ENCODE measurements around the gene RRP12. TPM values are rescaled to one million over a fixed set of nuclear protein-coding genes. Genes with fewer than 3 reads are reported as not detected.

Gene RRP12
- total and polyA plus RNA-seq, 2 of the 4 experiments (the other 2 are of a cell fraction) = 21.5 to 23.3 TPM

- peaks cover 16% of the 10 kb centered on the region for H3K4me1 ChIP-seq (ENCODE audit: control insufficient read depth, insufficient read depth, low read length)
- no peak overlapping the region for H3K9ac ChIP-seq (ENCODE audit: low read depth, low read length)
- H3K36me3 ChIP-seq (ENCODE audit: control insufficient read depth, insufficient read depth, low read length) = no peaks in the 10 kb centered on the region
- H3K9me3 ChIP-seq (ENCODE audit: control insufficient read depth, insufficient read depth, low read length) = no peaks in the 10 kb centered on the region
- H4K5ac ChIP-seq (ENCODE audit: low read depth, low read length) = no peak overlapping the region
- H3K4me3 ChIP-seq (ENCODE audit: insufficient read depth, low read depth, low read length) = no peak overlapping the region
- no peak overlapping the region for H2AK9ac ChIP-seq (replicated peaks; ENCODE audit: low read depth, low read length, poor library complexity)
- CTCF ChIA-PET = no interaction called here
- H2BK120ac ChIP-seq (ENCODE audit: low read depth, low read length) = no peak overlapping the region
- no peak for ATAC-seq (ENCODE audit: low read depth)
- H2BK20ac ChIP-seq (ENCODE audit: low read depth, low read length) = no peak overlapping the region
- peaks cover 15 to 35% of the 10 kb centered on the region in 2 experiments for H3K79me1 ChIP-seq (ENCODE audit: low read depth in 1 of 2, low read length in 2 of 2)
- no peak overlapping the region for H4K8ac ChIP-seq (ENCODE audit: low read depth in 2 of 2, low read length in 2 of 2)
- H3K18ac ChIP-seq (ENCODE audit: low read depth, low read length) = no peak overlapping the region
- H2BK15ac ChIP-seq (ENCODE audit: low read depth, low read length) = no peak overlapping the region
- 100% methylated on average over 1 of the region's 5 CpGs; no CpG with 5 or more reads in 1 of the 2 experiments for WGBS, 2 experiments (ENCODE audit: extremely low coverage in 2 of 2, insufficient read length in 1 of 2)
- TF ChIP-seq MAZ (IDR thresholded peaks at IDR 0.05; ENCODE audit: borderline replicate concordance, low read depth, low read length) (no peak), CEBPB (IDR thresholded peaks at IDR 0.05; ENCODE audit: low read depth, low read length) (no peak), ELK1 (IDR thresholded peaks at IDR 0.05; ENCODE audit: borderline replicate concordance, low read depth, low read length) (no peak), CHD1 (IDR thresholded peaks at IDR 0.05; ENCODE audit: low read depth, low read length) (no peak), FOS (IDR thresholded peaks at IDR 0.05; ENCODE audit: low read depth, low read length) (no peak), MAFK (IDR thresholded peaks at IDR 0.05; ENCODE audit: low read depth, low read length) (no peak), RCOR1 (IDR thresholded peaks at IDR 0.05; ENCODE audit: insufficient replicate concordance, low read length) (no peak), BHLHE40 (IDR thresholded peaks at IDR 0.05; ENCODE audit: low read depth, low read length) (no peak), NFE2L2 (IDR thresholded peaks at IDR 0.05; ENCODE audit: low read depth, low read length) (no peak), RAD21 (IDR thresholded peaks at IDR 0.05; ENCODE audit: low read length) (no peak), POLR2A (IDR thresholded peaks at IDR 0.05; ENCODE audit: low read depth, low read length) (no peak), USF2 (IDR thresholded peaks at IDR 0.05; ENCODE audit: low read depth, low read length) (no peak), MXI1 (IDR thresholded peaks at IDR 0.05; ENCODE audit: borderline replicate concordance, low read depth, low read length) (no peak), RFX5 (IDR thresholded peaks at IDR 0.05; ENCODE audit: low read depth, low read length) (no peak), SMC3 (IDR thresholded peaks at IDR 0.05; ENCODE audit: low read depth, low read length) (no peak)
- TF ChIP-seq, protein P1, sequence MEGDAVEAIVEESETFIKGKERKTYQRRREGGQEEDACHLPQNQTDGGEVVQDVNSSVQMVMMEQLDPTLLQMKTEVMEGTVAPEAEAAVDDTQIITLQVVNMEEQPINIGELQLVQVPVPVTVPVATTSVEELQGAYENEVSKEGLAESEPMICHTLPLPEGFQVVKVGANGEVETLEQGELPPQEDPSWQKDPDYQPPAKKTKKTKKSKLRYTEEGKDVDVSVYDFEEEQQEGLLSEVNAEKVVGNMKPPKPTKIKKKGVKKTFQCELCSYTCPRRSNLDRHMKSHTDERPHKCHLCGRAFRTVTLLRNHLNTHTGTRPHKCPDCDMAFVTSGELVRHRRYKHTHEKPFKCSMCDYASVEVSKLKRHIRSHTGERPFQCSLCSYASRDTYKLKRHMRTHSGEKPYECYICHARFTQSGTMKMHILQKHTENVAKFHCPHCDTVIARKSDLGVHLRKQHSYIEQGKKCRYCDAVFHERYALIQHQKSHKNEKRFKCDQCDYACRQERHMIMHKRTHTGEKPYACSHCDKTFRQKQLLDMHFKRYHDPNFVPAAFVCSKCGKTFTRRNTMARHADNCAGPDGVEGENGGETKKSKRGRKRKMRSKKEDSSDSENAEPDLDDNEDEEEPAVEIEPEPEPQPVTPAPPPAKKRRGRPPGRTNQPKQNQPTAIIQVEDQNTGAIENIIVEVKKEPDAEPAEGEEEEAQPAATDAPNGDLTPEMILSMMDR (conservative IDR thresholded peaks at IDR 0.05; ENCODE audit: low read depth, low read length) = no peak
- in situ Hi-C loops (cut with MboI; ENCODE audit: low sequenced_read_pairs) (no loop called here), intact Hi-C loops (cut with micrococcal nuclease) (no loop called here), dilution Hi-C loops (cut with HindIII; ENCODE audit: low sequenced_read_pairs, unreplicated experiment) (no loop called here)
- H2AFZ ChIP-seq (replicated peaks; ENCODE audit: low read length, poor library complexity) = no peak overlapping the region
- no peak overlapping the region for H2AK5ac ChIP-seq (ENCODE audit: low read depth, low read length)
- no peaks in the 10 kb centered on the region for H4K20me1 ChIP-seq (ENCODE audit: insufficient read depth, low read length)
- H3K56ac ChIP-seq (ENCODE audit: extremely low read depth, insufficient read depth, low read length) = no peak overlapping the region
- H2BK5ac ChIP-seq (ENCODE audit: low read depth, low read length, poor library complexity, severe bottlenecking) = no peak overlapping the region
- H3K4ac ChIP-seq (ENCODE audit: low read depth, low read length) = no peak overlapping the region
- H3K27me3 ChIP-seq (ENCODE audit: control insufficient read depth, insufficient read depth, low read length) = no peaks in the 10 kb centered on the region
- BruUV-seq (replicated peaks) = no TSS peak
- H4K91ac ChIP-seq (ENCODE audit: insufficient read depth, low read depth, low read length) = no peak overlapping the region
- H3K14ac ChIP-seq (replicated peaks; ENCODE audit: low read depth, low read length) = no peak overlapping the region
- no peaks in the 10 kb centered on the region; the same call in 1 of the 2 replicates for H3K9me1 ChIP-seq (ENCODE audit: insufficient read depth, low read length)
- H3K23ac ChIP-seq (ENCODE audit: low read depth, low read length) = no peak overlapping the region
- H3K27ac ChIP-seq (ENCODE audit: insufficient read depth, low read length) = no peak overlapping the region
- no peak for DNase-seq
- no peak overlapping the region for H3K4me2 ChIP-seq (ENCODE audit: low read depth, low read length)
- POLR2A ChIA-PET (ENCODE audit: unreplicated experiment) = interaction anchor here (0.6 kb wide), 1 partner anchor 628 kb away, joined by 3 read pairs; no protein-coding TSS in a partner anchor
Measured at GRCh38 chr10:97329766-97330165, 71.4 kb downstream of the RRP12 start.

All from IMR-90 (cell line).